ENCODE measurements around the gene CLTRN. TPM values are rescaled to one million over a fixed set of nuclear protein-coding genes. Genes with fewer than 3 reads are reported as not detected.

CLTRN gene
- polyA plus RNA-seq, 1 of the 3 experiments (the other 2 are of a cell fraction): 0.16 TPM

GRCh38 chrX:15676886-15677285, 12.3 kb upstream of the CLTRN start:
- WGBS (ENCODE audit: low lambda C conversion rate): 94% methylated on average over 2 of the region's 2 CpGs
- no peak for DNase-seq
- Histone ChIP-seq H3K36me3 (replicated peaks in 1 of 2; ENCODE audit: control insufficient read depth in 1 of 2, insufficient read depth in 2 of 2, low read length in 1 of 2) (peaks cover 16 to 20% of the 10 kb centered on the region in 2 experiments), H3K9me3 (no peaks in the 10 kb centered on the region), H3K4me1 (ENCODE audit: control insufficient read depth in 1 of 2, insufficient read depth in 2 of 2, low read depth in 1 of 2, low read length in 1 of 2) (peaks cover 11 to 15% of the 10 kb centered on the region in 2 experiments; a peak in 3 of 4 replicates), H3F3A (replicated peaks; ENCODE audit: insufficient read depth) (no peaks in the 10 kb centered on the region), H4K20me1 (ENCODE audit: insufficient read depth) (peaks cover 27% of the 10 kb centered on the region; the same call in 1 of the 2 replicates), H3K9ac (0 out of 2 replicates have a peak overlapping the region, but pooled peaks have one; percentile 94), H3K4me3 (ENCODE audit: low read depth in 2 of 2, low read length in 1 of 2) (peak overlapping the region; percentile 81 to 86; a peak in 3 of 4 replicates), H3K4me2 (peak overlapping the region; percentile 93), H3K9me2 (no peaks in the 10 kb centered on the region), H2AFZ (ENCODE audit: low read depth) (no peak overlapping the region), H3K27ac (ENCODE audit: low read depth in 2 of 2, low read length in 1 of 2) (no peak overlapping the region), H3K79me2 (ENCODE audit: insufficient read depth) (peaks cover 61% of the 10 kb centered on the region), H3K27me3 (ENCODE audit: insufficient read depth) (no peaks in the 10 kb centered on the region)
- POLR2A ChIA-PET: no interaction called here
- TF ChIP-seq POLR2AphosphoS5 (IDR thresholded peaks at IDR 0.05; ENCODE audit: low read depth, low read length) (no peak), IRF3 (IDR thresholded peaks at IDR 0.05; ENCODE audit: low read depth, low read length) (no peak), YY1 (IDR thresholded peaks at IDR 0.05; ENCODE audit: low read depth) (no peak), FOXM1 (IDR thresholded peaks at IDR 0.05; ENCODE audit: low read depth) (no peak), NRF1 (IDR thresholded peaks at IDR 0.05; ENCODE audit: low read depth, low read length) (no peak), FOSL2 (IDR thresholded peaks at IDR 0.05; ENCODE audit: borderline replicate concordance, low read depth) (no peak), FOXJ3 (CRISPR knock-in tag; IDR thresholded peaks at IDR 0.05) (no peak), REST (IDR thresholded peaks at IDR 0.05; ENCODE audit: low read depth, low read length) (no peak), NFIC (IDR thresholded peaks at IDR 0.05; ENCODE audit: borderline replicate concordance) (no peak), RXRA (IDR thresholded peaks at IDR 0.05; ENCODE audit: borderline replicate concordance, low read depth) (no peak), EZH2phosphoT487 (IDR thresholded peaks at IDR 0.05; ENCODE audit: borderline replicate concordance, low read depth) (no peak), CHD2 (IDR thresholded peaks at IDR 0.05; ENCODE audit: low read length, partially characterized antibody) (no peak), SMC3 (IDR thresholded peaks at IDR 0.05; ENCODE audit: low read depth, low read length) (no peak), RFX5 (IDR thresholded peaks at IDR 0.05; ENCODE audit: low read length) (no peak)
- CTCF ChIA-PET: interaction anchor here (0.8 to 1.5 kb wide), 4 partner anchors 8 to 22 kb away, joined by 3 to 4 read pairs (median 3); no protein-coding TSS in a partner anchor
